GM21737 (cell line): ENCODE data around the gene DHX38.

Experiments
- ATAC-seq: cut with Tn5 transposase; IDR thresholded peaks from one replicate; pipeline ENCODE4 v1.9.1; 2021; ENCODE audit warnings: mild to moderate bottlenecking, moderate library complexity; ENCODE audit not compliant: unreplicated experiment

Gene DHX38

DNA sequence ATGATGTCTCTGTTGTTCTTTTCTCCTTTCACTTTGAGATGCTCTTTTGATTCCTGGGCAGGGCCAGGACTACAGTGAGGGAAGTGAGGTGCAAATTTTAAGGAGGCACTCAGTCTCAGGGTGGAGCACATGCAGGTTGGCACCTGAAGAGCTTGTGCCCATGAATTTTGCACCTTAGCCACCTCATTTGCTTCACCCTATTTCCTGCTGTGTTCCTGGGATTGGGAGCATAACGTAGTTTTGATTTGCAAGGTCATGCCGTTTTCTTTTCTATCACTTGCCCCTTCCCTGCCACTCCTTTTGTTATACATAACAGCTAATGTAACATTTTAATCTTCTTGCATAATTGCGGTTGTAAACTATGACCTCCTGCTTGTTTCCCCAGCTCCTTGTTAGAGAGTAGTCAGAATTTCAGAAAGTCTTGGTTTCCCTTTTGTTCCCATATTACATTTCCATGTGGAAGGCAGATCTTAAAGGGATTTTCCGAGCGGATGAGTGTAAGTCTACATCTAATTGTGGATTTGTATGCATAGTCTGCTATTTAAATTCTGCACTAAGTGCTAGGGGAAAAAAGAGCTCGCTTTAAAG lies 68.6 kb downstream of the DHX38 start:
- ATAC-seq, result no peak
